Activated B cell treated with CpG ODN at 0.5 μM for 24 hours (primary cell): Measurements from ENCODE around the gene PYHIN1. TPM values are rescaled to one million over a fixed set of nuclear protein-coding genes. Genes with fewer than 3 reads are reported as not detected.

Source experiments
- ATAC-seq: fragments of 200-7000 bp; cut with Tn5 transposase; one replicate; pipeline ENCODE4 v1.10.0; 2021; ENCODE audit warnings: low read depth, mild to moderate bottlenecking, moderate library complexity
- CTCF ChIA-PET: fragments of 350-600 bp; sonication (Branson Sonifier 250); formaldehyde crosslinking; loops from one replicate; lab custom pipeline; 2021; ENCODE audit warnings: antibody characterized with exemption; lab: Charles Lee
- POLR2A ChIA-PET: fragments of 350-600 bp; sonication (Branson Sonifier 250); formaldehyde crosslinking; loops from one replicate; lab custom pipeline; 2021; ENCODE audit warnings: antibody characterized with exemption; lab: Charles Lee
- DNase-seq: peaks from one replicate; pipeline ENCODE4 v3.0.0; 2022
- H3K27ac Mint-ChIP-seq: one replicate; pipeline ENCODE4 v1.8.0; 2020; ENCODE audit warnings: mixed read lengths
- H3K27me3 Mint-ChIP-seq: one replicate; pipeline ENCODE4 v1.8.0; 2021; ENCODE audit warnings: mixed read lengths
- H3K36me3 Mint-ChIP-seq: one replicate; pipeline ENCODE4 v1.8.0; 2021; ENCODE audit warnings: low read depth, mixed read lengths
- H3K4me1 Mint-ChIP-seq: one replicate; pipeline ENCODE4 v1.8.0; 2021; ENCODE audit warnings: mixed read lengths
- H3K4me3 Mint-ChIP-seq: one replicate; pipeline ENCODE4 v1.8.0; 2020; ENCODE audit warnings: mild to moderate bottlenecking, mixed read lengths
- H3K9me3 Mint-ChIP-seq: one replicate; pipeline ENCODE4 v1.8.0; 2020; ENCODE audit warnings: mixed read lengths
- intact Hi-C: fragments of 100-400 bp; cut with micrococcal nuclease; formaldehyde crosslinking; loops from one replicate; pipeline ENCODE4 v1.15.1; 2024
- total RNA-seq: library from RNA; stranded (reverse); gene quantifications from 2 replicates; pipeline ENCODE4 v1.2.3, GENCODE V29; 2022
- TF ChIP-seq, protein P1 (sequence below): fragments of 200-600 bp; IDR thresholded peaks from one replicate; pipeline ENCODE4 v1.8.0; 2022; ENCODE audit warnings: antibody characterized with exemption, mild to moderate bottlenecking

Gene PYHIN1
- total RNA-seq, 1 donor from 2014 or later: 5.8 TPM

DNA sequence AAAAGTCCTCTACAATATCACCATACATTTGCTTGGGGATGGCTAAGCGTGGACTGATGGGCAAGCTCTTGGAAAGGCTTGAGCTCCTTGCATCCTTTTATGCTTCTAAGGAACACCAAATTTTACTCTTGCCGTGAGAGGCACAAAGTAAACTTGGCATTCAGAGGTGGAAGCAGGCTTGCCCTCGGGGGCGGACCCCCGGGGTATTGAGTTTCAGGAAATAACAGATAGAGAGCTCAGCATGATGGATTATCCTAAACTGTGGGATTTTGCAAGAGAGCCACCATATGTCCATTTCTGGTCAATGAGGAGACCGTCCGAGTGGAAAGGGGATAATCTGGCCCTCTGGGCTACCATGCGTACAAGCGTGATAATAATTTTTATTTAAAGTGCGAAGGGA lies 92.4 kb downstream of the PYHIN1 start:
- no peak for DNase-seq
- Mint-ChIP-seq H3K9me3 (no peaks in the 10 kb centered on the region), H3K4me1 (peaks cover 69% of the 10 kb centered on the region), H3K4me3 (no peak overlapping the region), H3K27me3 (no peaks in the 10 kb centered on the region), H3K36me3 (peaks cover 87% of the 10 kb centered on the region), H3K27ac (no peak overlapping the region)
- no peak for ATAC-seq
- POLR2A ChIA-PET: no interaction called here
- intact Hi-C loops: no loop called here
- CTCF ChIA-PET: no interaction called here
- TF ChIP-seq, protein P1, sequence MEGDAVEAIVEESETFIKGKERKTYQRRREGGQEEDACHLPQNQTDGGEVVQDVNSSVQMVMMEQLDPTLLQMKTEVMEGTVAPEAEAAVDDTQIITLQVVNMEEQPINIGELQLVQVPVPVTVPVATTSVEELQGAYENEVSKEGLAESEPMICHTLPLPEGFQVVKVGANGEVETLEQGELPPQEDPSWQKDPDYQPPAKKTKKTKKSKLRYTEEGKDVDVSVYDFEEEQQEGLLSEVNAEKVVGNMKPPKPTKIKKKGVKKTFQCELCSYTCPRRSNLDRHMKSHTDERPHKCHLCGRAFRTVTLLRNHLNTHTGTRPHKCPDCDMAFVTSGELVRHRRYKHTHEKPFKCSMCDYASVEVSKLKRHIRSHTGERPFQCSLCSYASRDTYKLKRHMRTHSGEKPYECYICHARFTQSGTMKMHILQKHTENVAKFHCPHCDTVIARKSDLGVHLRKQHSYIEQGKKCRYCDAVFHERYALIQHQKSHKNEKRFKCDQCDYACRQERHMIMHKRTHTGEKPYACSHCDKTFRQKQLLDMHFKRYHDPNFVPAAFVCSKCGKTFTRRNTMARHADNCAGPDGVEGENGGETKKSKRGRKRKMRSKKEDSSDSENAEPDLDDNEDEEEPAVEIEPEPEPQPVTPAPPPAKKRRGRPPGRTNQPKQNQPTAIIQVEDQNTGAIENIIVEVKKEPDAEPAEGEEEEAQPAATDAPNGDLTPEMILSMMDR: no peak

DNA sequence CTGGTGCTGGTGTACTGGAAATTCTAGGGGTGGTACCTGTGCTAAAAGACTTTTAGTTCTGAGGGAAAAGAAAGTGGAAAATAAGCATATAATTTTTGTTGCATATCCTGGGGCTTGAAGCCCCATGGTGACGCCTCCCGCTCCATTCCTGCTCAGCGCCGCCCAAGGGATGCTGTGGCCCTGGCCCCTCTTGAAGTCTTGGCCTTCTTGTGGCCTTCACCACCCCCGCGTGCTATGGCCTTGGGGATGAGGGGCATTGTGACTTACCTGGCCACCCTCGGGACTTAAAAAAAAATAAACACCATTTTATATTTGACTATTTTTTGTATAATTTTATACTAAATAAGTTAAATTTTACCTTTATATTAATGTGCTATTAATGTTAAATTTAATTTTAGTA lies 93.7 kb downstream of the PYHIN1 start:
- CTCF ChIA-PET: no interaction called here
- POLR2A ChIA-PET: interaction anchor here (0.9 kb wide), 1 partner anchor 17 kb away, joined by 3 read pairs; no protein-coding TSS in a partner anchor
- no peaks in the 10 kb centered on the region for H3K27me3 Mint-ChIP-seq
- TF ChIP-seq, protein P1: no peak
- no peak overlapping the region for H3K4me3 Mint-ChIP-seq
- ATAC-seq: no peak
- peaks cover 4% of the 10 kb centered on the region for H3K9me3 Mint-ChIP-seq
- peak overlapping the region; percentile 41 for H3K27ac Mint-ChIP-seq
- intact Hi-C loops: no loop called here
- peaks cover 71% of the 10 kb centered on the region for H3K4me1 Mint-ChIP-seq
- H3K36me3 Mint-ChIP-seq: peaks cover 87% of the 10 kb centered on the region
- no peak for DNase-seq

Other genes with a start within 250 kb of the PYHIN1 start
- gene SPTA1, start 244.8 kb upstream of the PYHIN1 start, total RNA-seq: not detected in 2 replicates
- not detected in 2 replicates for gene OR6K2, start 230.9 kb upstream of the PYHIN1 start, total RNA-seq
- gene OR6K3, start 210.8 kb upstream of the PYHIN1 start, total RNA-seq: not detected in 2 replicates
- not detected in 2 replicates for gene OR6K6, start 176.8 kb upstream of the PYHIN1 start, total RNA-seq
- not detected in 2 replicates for gene OR6N1, start 159.4 kb upstream of the PYHIN1 start, total RNA-seq
- not detected in 2 replicates for gene OR6N2, start 150.3 kb upstream of the PYHIN1 start, total RNA-seq
- gene MNDA, start 100.2 kb upstream of the PYHIN1 start, total RNA-seq: 14.2 and 17.3 TPM in 2 replicates
- 145 and 160 TPM in 2 replicates for gene IFI16, start 78.4 kb downstream of the PYHIN1 start, total RNA-seq
- 46.5 and 53.3 TPM in 2 replicates for gene AIM2, start 145.2 kb downstream of the PYHIN1 start, total RNA-seq
- 0.37 and 0.84 TPM in 2 replicates for gene CADM3, start 240.1 kb downstream of the PYHIN1 start, total RNA-seq